ENCODE results near the gene AVEN. TPM values are rescaled to one million over a fixed set of nuclear protein-coding genes. Genes with fewer than 3 reads are reported as not detected.
"Not testable (repeated sequence)": the region's sequence is repeated elsewhere in the genome, so short reads cannot be mapped to it uniquely, and the experiment has no call there.

AVEN gene
- total RNA-seq, 1 donor from 2014 or later: 51.3 TPM

DNA sequence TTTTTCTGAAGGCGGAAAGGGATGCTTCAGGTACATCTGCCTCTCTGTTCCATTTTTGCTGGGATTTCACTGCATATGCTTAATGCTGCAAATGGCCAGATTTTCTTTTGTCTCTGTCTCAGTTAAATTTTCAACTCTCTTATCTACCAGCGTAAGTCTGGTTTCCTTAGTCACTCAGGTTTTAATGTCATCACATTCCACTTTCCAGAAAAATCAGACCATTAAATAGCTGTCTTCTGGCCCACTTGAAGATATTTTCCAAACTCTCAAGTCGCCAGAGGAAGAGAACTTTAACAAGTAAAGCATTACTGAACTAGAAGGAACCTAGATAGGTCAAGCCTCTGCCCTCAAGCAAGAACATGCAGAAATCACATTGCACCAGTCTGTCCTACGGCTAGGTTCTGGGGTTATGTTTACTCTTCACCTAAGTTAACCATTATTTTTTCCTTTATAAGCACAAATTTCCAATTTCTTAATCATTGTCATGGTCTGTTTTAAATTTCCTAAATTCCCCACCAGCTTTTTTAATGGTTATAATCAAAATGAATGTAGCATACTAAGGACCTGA is 26.5 kb downstream of the AVEN start:
- FAIRE-seq: no peak
- TF ChIP-seq, protein P1, sequence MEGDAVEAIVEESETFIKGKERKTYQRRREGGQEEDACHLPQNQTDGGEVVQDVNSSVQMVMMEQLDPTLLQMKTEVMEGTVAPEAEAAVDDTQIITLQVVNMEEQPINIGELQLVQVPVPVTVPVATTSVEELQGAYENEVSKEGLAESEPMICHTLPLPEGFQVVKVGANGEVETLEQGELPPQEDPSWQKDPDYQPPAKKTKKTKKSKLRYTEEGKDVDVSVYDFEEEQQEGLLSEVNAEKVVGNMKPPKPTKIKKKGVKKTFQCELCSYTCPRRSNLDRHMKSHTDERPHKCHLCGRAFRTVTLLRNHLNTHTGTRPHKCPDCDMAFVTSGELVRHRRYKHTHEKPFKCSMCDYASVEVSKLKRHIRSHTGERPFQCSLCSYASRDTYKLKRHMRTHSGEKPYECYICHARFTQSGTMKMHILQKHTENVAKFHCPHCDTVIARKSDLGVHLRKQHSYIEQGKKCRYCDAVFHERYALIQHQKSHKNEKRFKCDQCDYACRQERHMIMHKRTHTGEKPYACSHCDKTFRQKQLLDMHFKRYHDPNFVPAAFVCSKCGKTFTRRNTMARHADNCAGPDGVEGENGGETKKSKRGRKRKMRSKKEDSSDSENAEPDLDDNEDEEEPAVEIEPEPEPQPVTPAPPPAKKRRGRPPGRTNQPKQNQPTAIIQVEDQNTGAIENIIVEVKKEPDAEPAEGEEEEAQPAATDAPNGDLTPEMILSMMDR (IDR thresholded peaks at IDR 0.05; ENCODE audit: insufficient read depth, low read length, severe bottlenecking): no peak
- no peaks in the 10 kb centered on the region for H3K27me3 ChIP-seq (ENCODE audit: control insufficient read depth, insufficient read depth, low read length)
- no peaks in the 10 kb centered on the region for H3K36me3 ChIP-seq (ENCODE audit: control insufficient read depth, insufficient read depth, low read length)
- no peak overlapping the region for H3K4me3 ChIP-seq (ENCODE audit: low read depth, low read length)
- DNase-seq (ENCODE audit: low read depth): no peak

DNA sequence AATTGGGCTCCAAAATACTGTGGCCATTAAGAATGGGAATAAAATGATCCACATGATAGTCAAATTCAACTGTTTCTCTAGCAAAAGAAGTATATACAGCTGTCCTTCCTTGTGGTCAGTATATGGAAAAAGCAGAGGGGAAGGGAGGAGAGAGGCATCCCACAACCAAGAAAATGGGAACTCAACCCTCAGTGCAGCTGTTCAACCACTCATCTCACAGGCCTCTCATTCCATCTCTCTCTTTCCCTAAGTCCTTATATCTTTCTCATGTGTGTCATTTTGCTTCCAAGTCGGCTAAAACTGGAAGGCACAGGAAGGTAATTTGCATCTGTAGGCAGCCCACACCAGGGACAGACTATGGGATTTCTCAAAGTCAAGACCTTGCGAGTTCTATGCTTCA is 27.5 kb downstream of the AVEN start:
- Histone ChIP-seq H3K4me3 (ENCODE audit: low read depth, low read length) (no peak overlapping the region), H3K27me3 (ENCODE audit: control insufficient read depth, insufficient read depth, low read length) (no peaks in the 10 kb centered on the region), H3K36me3 (ENCODE audit: control insufficient read depth, insufficient read depth, low read length) (no peaks in the 10 kb centered on the region)
- DNase-seq (ENCODE audit: low read depth) (no peak), FAIRE-seq (no peak)
- TF ChIP-seq, protein P1 (IDR thresholded peaks at IDR 0.05; ENCODE audit: insufficient read depth, low read length, severe bottlenecking): no peak

DNA sequence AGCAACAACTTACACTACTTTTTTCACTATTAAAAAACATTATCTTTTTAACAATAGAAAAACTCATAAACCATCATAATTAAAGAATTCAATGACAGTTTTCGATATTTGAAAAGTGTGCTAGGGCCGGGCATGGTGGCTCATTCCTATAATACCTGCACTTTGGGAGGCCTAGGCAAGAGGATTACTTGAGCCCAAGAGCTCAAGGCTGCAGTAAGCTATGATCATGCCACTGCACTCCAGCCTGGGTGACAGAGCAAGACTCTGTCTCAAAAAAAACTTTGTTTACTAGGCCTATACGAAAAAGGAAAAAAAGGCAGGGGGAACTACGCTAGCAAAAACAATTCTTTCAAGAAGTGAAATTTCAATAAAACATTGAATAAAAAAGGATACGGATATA is 28.1 kb downstream of the AVEN start:
- DNase-seq (ENCODE audit: low read depth) (no peak), FAIRE-seq (no peak)
- TF ChIP-seq, protein P1 (IDR thresholded peaks at IDR 0.05; ENCODE audit: insufficient read depth, low read length, severe bottlenecking): no peak
- Histone ChIP-seq H3K4me3 (ENCODE audit: low read depth, low read length) (no peak overlapping the region), H3K27me3 (ENCODE audit: control insufficient read depth, insufficient read depth, low read length) (no peaks in the 10 kb centered on the region), H3K36me3 (ENCODE audit: control insufficient read depth, insufficient read depth, low read length) (no peaks in the 10 kb centered on the region)

GRCh38 chr15:34009656-34010055 is 29.3 kb downstream of the AVEN start:
- TF ChIP-seq, protein P1 (IDR thresholded peaks at IDR 0.05; ENCODE audit: insufficient read depth, low read length, severe bottlenecking): no peak
- no peaks in the 10 kb centered on the region for H3K36me3 ChIP-seq (ENCODE audit: control insufficient read depth, insufficient read depth, low read length)
- no peak for DNase-seq (ENCODE audit: low read depth)
- H3K4me3 ChIP-seq (ENCODE audit: low read depth, low read length): no peak overlapping the region
- no peak for FAIRE-seq
- H3K27me3 ChIP-seq (ENCODE audit: control insufficient read depth, insufficient read depth, low read length): no peaks in the 10 kb centered on the region

GRCh38 chr15:34006381-34006780 is 32.6 kb downstream of the AVEN start:
- FAIRE-seq (no peak), DNase-seq (ENCODE audit: low read depth) (no peak)
- Histone ChIP-seq H3K4me3 (ENCODE audit: low read depth, low read length) (no peak overlapping the region), H3K27me3 (ENCODE audit: control insufficient read depth, insufficient read depth, low read length) (no peaks in the 10 kb centered on the region), H3K36me3 (ENCODE audit: control insufficient read depth, insufficient read depth, low read length) (no peaks in the 10 kb centered on the region)
- TF ChIP-seq, protein P1 (IDR thresholded peaks at IDR 0.05; ENCODE audit: insufficient read depth, low read length, severe bottlenecking): no peak

DNA sequence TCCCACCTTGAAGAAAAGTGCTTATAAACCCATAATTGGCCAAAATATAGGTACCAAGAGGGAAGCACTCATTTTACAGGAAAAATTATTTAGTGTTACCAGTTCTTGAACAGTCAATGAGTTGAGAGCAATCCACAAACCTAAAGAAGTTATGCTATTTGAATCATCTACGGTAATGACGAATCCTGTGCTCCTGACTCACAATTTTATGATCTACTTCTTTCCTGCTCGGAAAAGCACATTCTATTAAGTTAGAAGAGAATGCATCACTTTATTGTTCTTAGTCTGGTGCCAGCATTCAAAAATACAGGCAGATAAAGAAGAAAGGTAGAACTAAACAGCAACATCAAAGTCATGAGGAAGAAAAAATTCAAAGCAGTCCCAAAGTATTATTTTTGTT is 37.5 kb downstream of the AVEN start:
- no peak for FAIRE-seq
- DNase-seq (ENCODE audit: low read depth): peak; percentile 70

GRCh38 chr15:33995666-33996065 is 43.3 kb downstream of the AVEN start:
- FAIRE-seq; H3K4me3 ChIP-seq (ENCODE audit: low read depth, low read length); DNase-seq (ENCODE audit: low read depth); H3K36me3 ChIP-seq (ENCODE audit: control insufficient read depth, insufficient read depth, low read length); H3K27me3 ChIP-seq (ENCODE audit: control insufficient read depth, insufficient read depth, low read length): not testable (repeated sequence)

More for the DNA sequence above, 37.5 kb downstream of the AVEN start:
- Histone ChIP-seq H3K27me3 (ENCODE audit: control insufficient read depth, insufficient read depth, low read length) (no peaks in the 10 kb centered on the region), H3K4me3 (ENCODE audit: low read depth, low read length) (no peak overlapping the region), H3K36me3 (ENCODE audit: control insufficient read depth, insufficient read depth, low read length) (no peaks in the 10 kb centered on the region)
- TF ChIP-seq, protein P1 (IDR thresholded peaks at IDR 0.05; ENCODE audit: insufficient read depth, low read length, severe bottlenecking): no peak

Data from bronchial epithelial cell (primary cell).